ENCODE results near the gene LIAS. TPM values are rescaled to one million over a fixed set of nuclear protein-coding genes. Genes with fewer than 3 reads are reported as not detected.

LIAS gene
- total RNA-seq, 1 donor from 2014 or later = 9.6 TPM

GRCh38 chr4:39446842-39447573, 11.8 kb upstream of the LIAS start:
- Mint-ChIP-seq H3K4me1 (ENCODE audit: low read depth, unreplicated experiment) (peaks cover 11% of the 10 kb centered on the region), H3K27ac (ENCODE audit: unreplicated experiment) (no peak overlapping the region), H3K4me3 (ENCODE audit: unreplicated experiment) (peak overlapping the region; percentile 27), H3K27me3 (ENCODE audit: low read depth, unreplicated experiment) (no peaks in the 10 kb centered on the region), H3K9me3 (ENCODE audit: unreplicated experiment) (no peaks in the 10 kb centered on the region), H3K36me3 (ENCODE audit: low read depth, unreplicated experiment) (peaks cover 6% of the 10 kb centered on the region)
- no peaks in the 10 kb centered on the region for H3K9me3 ChIP-seq (ENCODE audit: insufficient read depth, low read depth, low read length)
- H3K4me2 ChIP-seq (ENCODE audit: low read length) = peak overlapping the region; percentile 83
- H3K4me1 ChIP-seq (ENCODE audit: insufficient read depth, low read length) = peaks cover 4% of the 10 kb centered on the region
- peak overlapping the region; percentile 64 for H2AFZ ChIP-seq (ENCODE audit: low read depth, low read length)
- peaks cover 32% of the 10 kb centered on the region for H4K20me1 ChIP-seq (ENCODE audit: insufficient read depth, low read length)
- H3K36me3 ChIP-seq (ENCODE audit: insufficient read depth, low read length) = peaks cover 8% of the 10 kb centered on the region
- peaks cover under 1% of the 10 kb centered on the region for H3K79me2 ChIP-seq (ENCODE audit: insufficient read depth, low read length)
- peak overlapping the region; percentile 47 for H3K4me3 ChIP-seq (ENCODE audit: insufficient read depth, low read depth, low read length)
- peak overlapping the region; percentile 55 for H3K9ac ChIP-seq (ENCODE audit: low read length)
- no peaks in the 10 kb centered on the region for H3K27me3 ChIP-seq (ENCODE audit: insufficient read depth, low read length)
- no peak for FAIRE-seq
- no peak for TF ChIP-seq EZH2 (IDR thresholded peaks at IDR 0.05; ENCODE audit: insufficient read depth, low read length)
- H3K27ac ChIP-seq (ENCODE audit: low read depth, low read length) = no peak overlapping the region
- DNase-seq (ENCODE audit: low read depth) = peak; percentile 31

- Histone ChIP-seq H4K20me1 (ENCODE audit: insufficient read depth, low read length) (peaks cover 67% of the 10 kb centered on the region), H3K4me3 (ENCODE audit: insufficient read depth, low read depth, low read length) (no peak overlapping the region), H3K27ac (ENCODE audit: low read depth, low read length) (no peak overlapping the region), H3K4me1 (ENCODE audit: insufficient read depth, low read length) (peaks cover 6% of the 10 kb centered on the region), H3K9ac (ENCODE audit: low read length) (no peak overlapping the region), H3K36me3 (ENCODE audit: insufficient read depth, low read length) (peaks cover 43% of the 10 kb centered on the region), H3K9me3 (ENCODE audit: insufficient read depth, low read depth, low read length) (no peaks in the 10 kb centered on the region), H3K79me2 (ENCODE audit: insufficient read depth, low read length) (peaks cover 28% of the 10 kb centered on the region), H3K4me2 (ENCODE audit: low read length) (no peak overlapping the region), H2AFZ (ENCODE audit: low read depth, low read length) (no peak overlapping the region), H3K27me3 (ENCODE audit: insufficient read depth, low read length) (no peaks in the 10 kb centered on the region)
- FAIRE-seq (no peak), DNase-seq (ENCODE audit: low read depth) (no peak)
- H3K27ac Mint-ChIP-seq (ENCODE audit: unreplicated experiment) = peak overlapping the region; percentile 26
- H3K4me1 Mint-ChIP-seq (ENCODE audit: low read depth, unreplicated experiment) = peaks cover 19% of the 10 kb centered on the region
- peaks cover 20% of the 10 kb centered on the region for H3K36me3 Mint-ChIP-seq (ENCODE audit: low read depth, unreplicated experiment)
- no peaks in the 10 kb centered on the region for H3K27me3 Mint-ChIP-seq (ENCODE audit: low read depth, unreplicated experiment)
- peak overlapping the region; percentile 25 for H3K4me3 Mint-ChIP-seq (ENCODE audit: unreplicated experiment)
- TF ChIP-seq EZH2 (IDR thresholded peaks at IDR 0.05; ENCODE audit: insufficient read depth, low read length) (no peak), CTCF (IDR thresholded peaks at IDR 0.05; ENCODE audit: insufficient read depth, low read depth, low read length) (no peak)
- no peaks in the 10 kb centered on the region for H3K9me3 Mint-ChIP-seq (ENCODE audit: unreplicated experiment)
Observed at GRCh38 chr4:39450618-39451017, 8.2 kb upstream of the LIAS start.

- Mint-ChIP-seq H3K9me3 (ENCODE audit: unreplicated experiment) (no peaks in the 10 kb centered on the region), H3K27ac (ENCODE audit: unreplicated experiment) (peak overlapping the region; percentile 51), H3K36me3 (ENCODE audit: low read depth, unreplicated experiment) (peaks cover 23% of the 10 kb centered on the region), H3K4me3 (ENCODE audit: unreplicated experiment) (no peak overlapping the region), H3K27me3 (ENCODE audit: low read depth, unreplicated experiment) (no peaks in the 10 kb centered on the region), H3K4me1 (ENCODE audit: low read depth, unreplicated experiment) (peaks cover 24% of the 10 kb centered on the region)
- Histone ChIP-seq H3K4me1 (ENCODE audit: insufficient read depth, low read length) (peaks cover 10% of the 10 kb centered on the region), H3K9me3 (ENCODE audit: insufficient read depth, low read depth, low read length) (no peaks in the 10 kb centered on the region), H3K36me3 (ENCODE audit: insufficient read depth, low read length) (peaks cover 48% of the 10 kb centered on the region), H3K79me2 (ENCODE audit: insufficient read depth, low read length) (peaks cover 37% of the 10 kb centered on the region), H3K27ac (ENCODE audit: low read depth, low read length) (no peak overlapping the region), H4K20me1 (ENCODE audit: insufficient read depth, low read length) (peaks cover 76% of the 10 kb centered on the region), H3K4me3 (ENCODE audit: insufficient read depth, low read depth, low read length) (no peak overlapping the region), H3K27me3 (ENCODE audit: insufficient read depth, low read length) (no peaks in the 10 kb centered on the region), H2AFZ (ENCODE audit: low read depth, low read length) (no peak overlapping the region), H3K9ac (ENCODE audit: low read length) (no peak overlapping the region), H3K4me2 (ENCODE audit: low read length) (no peak overlapping the region)
- FAIRE-seq = no peak
- DNase-seq (ENCODE audit: low read depth) = no peak
- TF ChIP-seq CTCF (IDR thresholded peaks at IDR 0.05; ENCODE audit: insufficient read depth, low read depth, low read length) = no peak
- no peak for TF ChIP-seq EZH2 (IDR thresholded peaks at IDR 0.05; ENCODE audit: insufficient read depth, low read length)
Observed at GRCh38 chr4:39451423-39452023, 7.3 kb upstream of the LIAS start.

All from astrocyte (in vitro differentiated cells and primary cell).